HG02852 (cell line): ENCODE measurements around the gene ARHGAP44.
"Not testable (repeated sequence)": the region's sequence is repeated elsewhere in the genome, so short reads cannot be mapped to it uniquely, and the experiment has no call there.

Source experiments
- ATAC-seq: cut with Tn5 transposase; IDR thresholded peaks from one replicate; pipeline ENCODE4 v1.9.1; 2021; ENCODE audit warnings: mild to moderate bottlenecking, moderate library complexity; ENCODE audit not compliant: unreplicated experiment

The ARHGAP44 gene

GRCh38 chr17:12958786-12959185 is 169.5 kb downstream of the ARHGAP44 start:
- no peak for ATAC-seq

DNA sequence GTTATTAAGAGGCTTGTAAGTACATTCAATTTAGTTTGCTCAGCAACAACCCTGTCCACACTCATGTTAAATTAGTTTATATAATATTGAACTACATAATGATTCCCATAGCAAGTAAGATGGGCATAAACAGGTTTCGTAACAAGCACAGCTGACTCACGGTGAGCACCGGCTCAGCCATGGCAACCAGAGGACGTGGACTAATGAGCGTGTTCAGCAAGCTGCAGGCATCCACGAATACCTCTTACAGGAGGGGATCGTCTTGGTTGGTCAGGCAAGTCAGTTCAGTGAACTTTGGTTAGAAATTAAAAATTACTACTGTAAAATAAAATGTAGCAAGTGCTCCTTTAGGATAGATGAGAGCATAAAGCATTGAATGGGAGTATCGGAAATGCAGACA is 170.1 kb downstream of the ARHGAP44 start:
- ATAC-seq = no peak

GRCh38 chr17:12961655-12962054 is 172.4 kb downstream of the ARHGAP44 start:
- ATAC-seq = no peak

- ATAC-seq = no peak
Observed at GRCh38 chr17:12963505-12963904, 174.2 kb downstream of the ARHGAP44 start.

GRCh38 chr17:12964162-12964561 is 174.9 kb downstream of the ARHGAP44 start:
- ATAC-seq = no peak

DNA sequence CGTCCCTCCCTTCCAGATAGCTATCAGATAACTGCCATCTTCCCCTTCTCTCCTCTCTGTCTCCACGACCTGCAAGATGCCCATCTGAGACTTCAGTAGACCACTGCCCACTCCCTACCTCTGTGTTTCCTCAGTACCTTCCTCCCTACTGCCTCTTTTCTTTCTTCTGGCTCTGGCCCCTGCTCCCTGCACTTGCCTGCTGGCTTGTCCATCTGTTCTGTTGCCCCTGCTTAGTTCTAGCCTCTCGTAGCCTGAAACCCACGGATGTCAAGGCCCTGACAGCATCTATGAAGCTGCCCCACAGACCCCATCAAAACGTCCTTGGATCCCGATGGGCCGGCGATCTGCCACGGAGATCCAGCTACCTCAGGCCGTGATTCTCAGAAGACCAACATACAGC is 175.5 kb downstream of the ARHGAP44 start:
- no peak for ATAC-seq

- ATAC-seq = no peak
Observed at GRCh38 chr17:12965988-12966387, 176.7 kb downstream of the ARHGAP44 start.

DNA sequence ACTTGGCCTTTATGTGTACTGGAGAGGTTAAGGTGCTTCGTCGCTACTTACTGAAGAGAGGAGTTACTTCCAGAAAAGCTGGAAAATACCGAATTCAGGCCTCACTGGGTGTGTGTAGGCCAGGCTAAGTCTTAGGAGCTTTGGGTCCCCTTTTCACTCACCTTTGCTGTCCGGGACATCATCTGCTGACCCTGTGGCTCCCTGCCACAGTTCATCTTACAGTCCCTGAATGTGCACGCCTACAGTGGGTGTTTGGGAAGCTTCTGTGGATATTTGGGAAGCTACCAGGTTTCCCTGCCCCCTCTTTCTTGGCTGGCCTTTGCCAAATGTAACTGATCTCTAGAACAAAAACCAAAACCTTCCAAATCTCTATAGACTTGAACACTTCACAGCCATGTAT is 177.1 kb downstream of the ARHGAP44 start:
- no peak for ATAC-seq

GRCh38 chr17:12967962-12968361 is 178.7 kb downstream of the ARHGAP44 start:
- no peak for ATAC-seq

DNA sequence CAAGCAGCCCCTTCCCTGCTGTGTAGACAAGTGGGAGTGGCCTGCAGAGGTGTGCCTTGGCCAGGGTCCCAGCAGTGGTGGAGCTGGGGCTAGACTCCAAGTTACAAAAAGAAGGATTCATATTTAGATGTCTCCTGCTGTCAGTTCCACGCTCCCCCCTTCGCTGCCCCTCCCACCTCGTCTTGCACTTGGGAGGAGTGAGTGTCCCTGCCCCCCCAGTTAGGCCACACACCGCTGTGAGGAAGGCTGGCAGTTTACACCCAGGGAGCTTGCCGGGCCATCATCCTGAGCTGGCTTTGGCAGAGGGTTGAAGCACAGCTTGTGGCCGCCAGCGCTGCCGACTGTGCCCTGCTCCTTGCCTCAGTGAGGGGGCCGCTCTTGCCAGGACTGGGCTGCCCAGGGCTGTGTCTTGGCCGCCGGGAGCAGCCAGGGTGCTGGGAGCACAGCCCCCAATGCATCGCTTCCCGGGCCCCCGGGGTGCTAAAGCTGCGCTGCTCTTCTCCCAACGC is 184.3 kb downstream of the ARHGAP44 start:
- no peak for ATAC-seq

DNA sequence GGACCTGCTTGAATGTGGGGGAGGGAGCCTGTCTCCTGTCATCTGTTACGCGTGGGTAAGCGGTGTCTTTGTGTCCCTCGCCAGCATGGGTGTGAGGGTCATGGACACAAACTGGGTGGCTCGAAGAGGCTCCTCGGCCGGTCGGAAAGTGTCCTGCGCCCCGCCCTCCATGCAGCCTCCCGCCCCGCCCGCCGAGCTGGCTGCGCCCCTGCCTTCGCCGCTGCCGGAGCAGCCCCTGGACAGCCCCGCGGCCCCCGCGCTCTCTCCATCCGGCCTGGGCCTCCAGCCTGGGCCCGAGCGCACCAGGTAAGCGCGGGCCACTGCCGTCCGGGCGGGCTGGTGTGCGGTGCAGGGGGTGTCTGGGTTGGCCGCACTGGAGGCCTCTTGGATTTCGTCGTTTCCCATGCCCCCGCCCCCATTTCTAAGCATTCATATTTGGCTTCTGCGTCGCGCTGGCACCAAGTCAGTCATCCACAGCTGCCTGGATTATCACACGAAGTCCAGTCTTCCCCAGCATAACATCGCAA is 184.8 kb downstream of the ARHGAP44 start:
- no peak for ATAC-seq

DNA sequence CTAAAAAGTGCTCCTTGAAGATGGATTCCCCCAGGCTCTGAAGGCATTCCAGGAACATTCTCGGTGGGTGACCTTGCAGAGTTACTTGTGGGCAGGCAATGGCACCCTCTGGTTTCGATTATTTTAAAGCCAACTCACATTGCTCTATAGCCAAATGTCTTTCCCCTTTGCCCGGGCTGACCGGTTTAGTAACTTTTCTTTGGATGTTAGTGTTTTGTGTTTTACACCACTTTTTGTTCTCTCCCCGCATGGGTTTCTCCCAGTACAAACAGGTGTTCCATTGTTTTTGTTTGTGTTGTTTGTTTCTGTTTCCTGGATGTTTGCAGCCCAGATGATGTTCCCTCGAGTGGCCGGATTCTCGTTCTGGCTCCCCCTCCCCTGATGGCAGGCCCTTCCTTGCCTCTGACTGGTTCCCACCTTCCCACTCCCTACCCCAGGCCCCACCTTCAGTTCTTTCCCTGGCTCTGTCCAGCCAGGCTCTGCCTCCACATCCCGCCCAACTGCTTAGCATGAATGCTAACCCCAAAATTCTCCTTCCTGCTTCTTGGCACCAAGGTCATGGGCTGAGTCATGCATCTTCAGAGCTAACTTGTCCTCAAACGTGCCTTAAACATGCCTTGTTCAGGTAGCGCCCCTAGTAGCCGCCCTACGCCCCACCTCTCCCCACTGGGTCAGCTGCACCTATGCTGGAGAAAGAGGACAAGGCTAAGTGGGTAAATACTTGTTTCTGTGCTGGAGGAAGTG is 187.9 kb downstream of the ARHGAP44 start:
- ATAC-seq = no peak

GRCh38 chr17:12978787-12979186 is 189.5 kb downstream of the ARHGAP44 start:
- ATAC-seq = not testable (repeated sequence)

DNA sequence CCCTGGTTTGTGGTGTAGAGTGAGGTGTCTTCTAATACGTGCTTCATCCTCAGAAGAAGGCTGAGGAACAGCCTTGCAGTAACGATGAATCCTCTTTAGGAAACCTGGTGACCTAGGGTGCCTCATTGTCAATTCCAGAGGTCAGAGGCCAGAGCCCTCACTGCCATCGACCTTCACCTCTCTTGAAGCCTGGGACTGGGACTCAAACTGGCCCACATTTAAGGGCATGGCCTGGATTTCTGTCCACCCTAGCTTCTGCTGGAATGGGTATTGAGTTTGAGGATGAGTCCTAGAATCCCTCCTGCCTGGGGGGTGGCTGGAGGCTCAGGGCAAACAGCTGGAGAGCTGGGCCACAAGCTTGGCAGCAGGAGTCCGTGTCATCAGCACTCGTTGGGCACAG is 189.9 kb downstream of the ARHGAP44 start:
- no peak for ATAC-seq

GRCh38 chr17:12979826-12980500 is 190.7 kb downstream of the ARHGAP44 start:
- ATAC-seq = no peak

DNA sequence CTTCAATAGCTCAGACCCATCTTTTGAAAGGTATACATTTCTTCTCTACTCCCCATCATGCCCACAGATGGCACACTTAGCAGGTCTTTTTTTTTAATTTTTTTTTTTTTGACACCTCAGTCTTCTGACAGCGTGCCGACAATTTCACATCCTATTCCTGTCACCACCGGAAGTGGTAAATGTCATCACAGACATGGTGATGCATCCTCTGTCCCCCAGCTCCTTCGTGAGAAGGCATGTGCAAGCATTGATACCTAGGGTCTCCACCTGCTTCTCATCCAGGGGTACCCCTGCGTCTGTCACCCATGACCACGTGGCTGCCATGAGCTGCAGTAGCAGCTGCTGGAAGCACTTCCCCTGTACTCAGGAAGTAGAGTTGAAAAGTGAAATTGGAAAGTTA is 192.9 kb downstream of the ARHGAP44 start:
- no peak for ATAC-seq

DNA sequence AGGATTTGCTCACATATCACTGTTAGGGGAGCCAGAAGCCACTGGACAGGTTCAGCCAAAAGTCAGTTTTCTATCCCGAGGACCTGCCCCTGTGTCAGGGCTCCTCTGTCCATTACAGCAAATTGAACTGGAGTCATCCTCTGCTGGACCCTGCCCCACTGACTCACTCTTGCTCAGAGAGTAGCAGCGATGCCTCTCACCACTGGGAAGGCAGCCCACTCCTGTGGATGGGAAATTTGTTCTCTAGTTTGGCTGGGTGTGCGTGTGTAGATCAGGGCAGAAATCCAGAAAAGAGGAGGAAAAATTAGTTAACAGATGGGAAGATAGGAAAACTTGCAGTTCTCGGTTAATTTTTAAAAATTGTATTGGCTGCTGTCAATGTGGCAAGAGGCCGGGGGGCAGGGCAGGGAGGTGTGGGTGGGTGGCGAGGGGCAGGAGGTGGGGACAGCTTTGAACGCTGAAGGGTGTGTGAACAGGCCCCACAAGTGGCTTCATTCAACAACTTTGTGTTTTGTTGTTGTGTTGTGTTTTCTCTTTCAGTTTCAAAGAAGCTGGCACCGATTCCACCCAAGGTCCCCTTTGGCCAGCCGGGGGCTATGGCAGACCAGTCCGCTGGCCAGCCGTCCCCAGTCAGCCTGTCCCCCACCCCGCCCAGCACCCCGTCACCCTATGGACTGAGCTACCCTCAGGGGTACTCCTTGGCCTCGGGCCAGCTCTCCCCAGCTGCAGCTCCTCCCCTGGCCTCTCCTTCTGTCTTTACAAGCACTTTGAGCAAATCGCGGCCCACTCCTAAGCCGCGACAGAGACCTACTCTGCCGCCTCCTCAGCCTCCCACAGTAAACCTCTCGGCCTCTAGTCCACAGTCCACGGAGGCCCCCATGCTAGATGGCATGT is 194.9 kb downstream of the ARHGAP44 start:
- ATAC-seq = no peak

DNA sequence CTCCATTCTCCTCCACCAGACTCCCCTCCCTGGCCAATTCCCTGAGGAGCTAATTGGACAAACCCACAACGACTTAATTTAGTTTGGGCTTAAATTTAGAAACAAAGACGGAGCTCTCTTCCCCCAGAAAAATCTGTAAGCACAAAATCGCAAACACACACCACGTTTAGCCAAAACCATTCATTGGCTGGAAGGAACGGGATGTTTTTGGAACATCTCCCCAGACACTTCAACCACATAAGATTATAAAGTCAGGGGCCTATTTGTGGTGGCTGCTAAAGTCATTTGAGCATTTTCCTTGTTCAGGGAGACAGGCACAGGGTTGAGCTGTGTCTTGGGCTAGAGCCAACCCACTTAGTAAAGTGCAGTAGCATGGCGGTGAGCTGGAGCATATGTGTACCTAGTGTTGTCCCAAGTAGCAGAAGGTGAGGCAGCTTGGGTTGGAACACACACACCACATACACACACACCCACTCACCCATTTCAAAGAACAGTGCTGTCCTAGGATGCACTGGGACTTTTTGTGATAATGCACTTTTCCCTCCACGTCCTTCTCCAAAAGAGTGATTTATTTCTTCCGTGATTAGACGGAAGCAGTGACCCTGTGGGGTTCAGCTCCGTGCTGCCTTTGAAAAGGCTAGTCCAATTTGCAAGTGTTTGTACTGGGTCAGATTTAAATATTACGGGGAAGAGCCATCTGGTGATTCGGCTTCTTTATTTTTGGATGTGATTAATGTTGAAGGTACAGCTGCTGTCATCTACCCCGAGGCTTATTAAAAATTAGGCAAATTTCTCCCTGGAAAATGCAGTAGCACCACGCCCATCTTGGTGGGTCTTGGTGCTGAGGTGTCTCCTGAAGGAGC is 196.4 kb downstream of the ARHGAP44 start:
- no peak for ATAC-seq

- ATAC-seq = no peak
Observed at GRCh38 chr17:12987120-12987519, 197.8 kb downstream of the ARHGAP44 start.
